Activated CD4-positive, alpha-beta T cell treated with anti-CD3 and anti-CD28 coated beads, Interleukin-2, amount 50 U/mL, for 24 hours (primary cell): Measurements from ENCODE around the gene ALOX5AP.
"Not testable (repeated sequence)": the region's sequence is repeated elsewhere in the genome, so short reads cannot be mapped to it uniquely, and the experiment has no call there.

ENCODE experiments used
- DNase-seq, 2 donors: peaks; one replicate each; pipeline ENCODE4 v3.0.0-alpha.2; 2020; ENCODE audit warnings: low read depth in 1 of 2, low spot score in 1 of 2

ALOX5AP gene

DNA sequence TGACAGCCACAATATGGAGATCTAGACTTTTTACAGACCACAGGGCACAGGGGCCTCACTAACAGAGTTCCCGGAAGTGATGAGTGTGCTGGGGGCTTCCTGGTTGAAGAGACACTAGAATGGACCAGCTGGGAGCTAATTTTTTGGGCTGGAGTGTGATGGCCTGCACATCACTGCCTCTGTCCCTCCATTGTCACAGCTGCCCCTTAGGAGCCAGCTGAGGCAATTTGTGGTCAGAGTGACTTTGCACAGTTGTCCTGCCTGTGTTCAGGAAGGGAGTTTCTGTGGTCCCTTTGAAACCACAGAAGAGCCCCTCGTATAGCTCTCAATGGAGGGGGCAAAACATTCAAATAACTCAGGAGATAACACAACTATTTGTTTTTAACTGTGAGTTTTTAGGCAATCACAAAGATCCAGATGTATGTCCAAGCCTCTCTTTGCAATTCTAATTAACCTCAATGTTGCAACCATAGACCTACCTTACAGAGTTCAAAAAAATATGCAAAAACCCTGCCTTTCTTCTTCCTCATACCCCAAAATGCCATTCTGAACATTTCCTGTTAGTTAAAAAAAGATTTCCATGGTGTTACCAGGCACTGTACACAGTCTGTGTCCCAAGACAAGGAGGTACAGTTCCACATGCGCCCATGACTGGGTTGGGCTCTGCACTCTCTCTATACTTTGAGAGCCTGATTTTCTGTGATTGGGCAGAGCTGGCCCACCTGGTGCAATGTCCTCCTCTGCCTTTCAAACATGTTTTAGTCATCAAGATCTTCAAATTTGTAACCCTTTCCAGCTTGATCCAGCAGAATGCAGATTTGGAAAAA, 2.4 kb downstream of the ALOX5AP start:
- no peak for DNase-seq

DNA sequence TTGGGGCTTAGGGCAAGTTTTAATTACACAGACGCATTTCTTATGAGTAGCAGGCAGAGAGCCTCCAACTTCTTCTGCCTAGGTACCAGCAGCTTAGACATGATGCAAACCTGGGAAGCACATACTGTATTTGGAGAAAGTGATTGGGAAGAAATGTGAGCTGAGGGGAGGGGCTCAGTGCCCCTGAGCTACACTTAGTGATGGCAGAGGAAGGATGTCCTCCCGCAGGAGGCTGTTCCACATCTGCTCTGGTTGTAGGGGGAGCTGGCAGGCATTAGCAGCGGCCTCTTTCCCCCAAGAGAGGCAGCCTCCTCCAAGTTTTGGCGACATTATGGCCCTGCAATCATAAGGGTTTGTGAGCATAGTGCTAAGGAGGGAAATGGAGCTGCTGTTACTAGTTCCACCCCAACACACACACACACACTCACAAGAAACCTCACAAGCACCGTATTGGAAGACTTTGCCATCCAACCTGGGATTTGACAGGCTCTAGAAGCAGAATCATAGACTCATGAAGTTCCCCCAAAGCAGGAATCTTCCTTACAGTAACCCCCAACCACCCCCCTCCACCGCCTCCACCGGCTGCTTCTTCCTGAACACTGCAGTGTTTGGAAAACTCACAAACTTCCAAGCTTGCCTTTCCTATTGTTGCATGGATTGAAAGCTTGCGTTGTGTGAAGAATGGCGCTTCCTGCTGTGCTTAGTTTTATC, 3.3 kb downstream of the ALOX5AP start:
- DNase-seq: no peak

DNA sequence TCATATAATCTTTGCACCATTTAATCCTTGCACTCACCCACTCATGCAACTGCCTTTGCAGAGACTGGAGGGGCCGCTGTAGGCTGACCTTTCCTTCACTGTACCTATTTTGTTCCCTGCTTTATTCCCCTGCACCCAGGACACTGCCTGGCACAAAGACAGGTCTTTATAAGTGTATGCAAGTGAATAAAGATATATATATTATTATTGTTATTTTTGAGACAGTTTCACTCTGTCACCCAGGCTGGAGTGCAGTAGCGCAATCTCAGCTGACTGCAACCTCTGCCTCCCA, 3.8 kb downstream of the ALOX5AP start:
- no peak for DNase-seq

DNA sequence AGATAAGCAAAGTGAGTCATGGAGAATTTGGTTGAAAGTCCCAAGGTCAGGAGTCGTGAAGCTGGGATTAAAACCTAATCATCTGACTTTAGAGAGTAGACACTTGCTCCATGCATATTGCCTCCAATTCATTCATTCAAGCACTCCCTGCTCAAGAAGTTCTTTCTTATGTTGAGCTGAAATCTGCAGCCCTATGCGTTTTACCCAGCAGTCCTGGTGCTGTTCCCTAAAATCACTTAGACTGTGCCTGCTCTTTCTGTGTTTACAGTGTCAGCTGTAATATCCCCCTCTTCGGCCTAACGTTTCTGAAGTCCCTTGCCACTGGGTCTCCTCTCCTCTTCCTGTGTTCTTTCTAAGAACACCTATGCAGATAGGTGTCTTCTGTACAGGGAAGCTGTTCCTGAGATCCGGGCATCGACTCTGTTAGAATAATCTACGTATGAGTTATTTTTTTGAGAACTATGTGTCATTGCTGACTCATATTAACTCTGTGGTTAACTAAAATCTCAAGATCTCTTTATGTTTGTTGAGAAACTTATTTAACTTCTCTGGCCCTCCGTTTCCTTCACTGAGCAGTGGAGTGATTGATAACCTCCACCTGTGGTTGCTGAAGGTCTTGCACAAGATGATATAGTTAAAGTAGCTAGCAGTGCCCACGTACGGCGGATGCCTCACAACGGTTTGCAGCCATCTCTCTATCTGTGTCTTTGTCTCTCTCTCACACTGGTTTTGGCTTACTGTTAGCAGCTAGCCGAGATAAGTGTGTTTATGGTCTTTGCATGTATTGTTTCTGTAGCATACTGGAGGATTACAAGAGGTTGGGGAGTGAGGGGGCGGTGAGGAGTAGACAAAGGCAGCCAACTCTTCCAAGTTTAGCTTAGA, 4.7 kb downstream of the ALOX5AP start:
- DNase-seq: peak; percentile 33 to 63

DNA sequence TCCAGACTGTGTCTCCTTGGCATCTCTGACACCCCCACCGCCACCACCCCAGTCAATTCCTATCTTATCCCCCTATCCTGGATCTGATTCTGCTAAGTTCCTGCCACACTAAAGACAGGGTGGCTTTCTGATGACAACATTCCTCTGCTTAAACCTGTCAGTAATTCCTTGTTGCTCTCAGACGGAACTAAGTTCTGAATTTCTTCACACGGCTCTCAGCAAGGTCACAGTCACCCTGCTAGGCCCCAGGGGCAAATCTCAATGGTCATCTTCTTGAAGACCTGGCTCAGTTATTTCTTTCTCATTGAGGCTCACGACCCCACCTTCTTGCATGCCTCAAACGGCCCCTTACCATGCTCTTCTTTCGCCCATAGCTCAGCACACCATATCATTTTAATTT, 7.6 kb downstream of the ALOX5AP start:
- no peak for DNase-seq

DNA sequence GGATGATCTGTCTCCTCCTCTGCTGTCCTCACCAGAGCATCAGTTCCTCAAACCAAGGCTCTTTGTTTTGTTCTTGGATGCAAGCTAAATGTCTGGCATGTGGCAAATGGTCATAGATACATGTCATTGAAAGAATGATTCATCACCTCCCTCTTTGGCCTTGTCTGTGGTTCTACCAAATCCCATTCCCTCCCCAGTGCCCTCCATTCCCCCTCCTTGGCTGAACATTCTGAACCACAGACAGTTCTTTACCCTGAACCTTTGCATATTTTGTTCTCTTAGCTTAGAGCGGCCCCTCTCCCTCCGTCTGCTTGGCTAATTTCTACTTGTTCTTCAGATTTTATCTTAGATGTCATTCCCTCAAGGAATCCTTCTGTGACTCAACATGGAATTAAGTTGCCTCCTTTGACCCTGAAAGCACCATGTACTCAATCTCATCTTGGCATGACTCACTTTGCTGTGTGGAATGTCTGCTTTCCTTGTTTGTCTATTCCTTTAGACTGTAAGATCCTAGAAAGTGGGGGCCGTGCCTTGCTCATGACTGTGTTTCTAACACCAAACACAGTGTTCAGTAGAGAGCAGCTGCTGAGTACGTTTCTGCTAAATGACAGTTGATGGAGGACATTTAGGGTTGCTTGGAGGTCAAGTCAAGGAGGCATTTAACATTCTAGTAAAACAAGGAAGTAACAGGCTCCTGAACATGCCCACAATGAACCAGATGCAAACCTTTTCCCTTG, 8.1 kb downstream of the ALOX5AP start:
- no peak for DNase-seq

DNA sequence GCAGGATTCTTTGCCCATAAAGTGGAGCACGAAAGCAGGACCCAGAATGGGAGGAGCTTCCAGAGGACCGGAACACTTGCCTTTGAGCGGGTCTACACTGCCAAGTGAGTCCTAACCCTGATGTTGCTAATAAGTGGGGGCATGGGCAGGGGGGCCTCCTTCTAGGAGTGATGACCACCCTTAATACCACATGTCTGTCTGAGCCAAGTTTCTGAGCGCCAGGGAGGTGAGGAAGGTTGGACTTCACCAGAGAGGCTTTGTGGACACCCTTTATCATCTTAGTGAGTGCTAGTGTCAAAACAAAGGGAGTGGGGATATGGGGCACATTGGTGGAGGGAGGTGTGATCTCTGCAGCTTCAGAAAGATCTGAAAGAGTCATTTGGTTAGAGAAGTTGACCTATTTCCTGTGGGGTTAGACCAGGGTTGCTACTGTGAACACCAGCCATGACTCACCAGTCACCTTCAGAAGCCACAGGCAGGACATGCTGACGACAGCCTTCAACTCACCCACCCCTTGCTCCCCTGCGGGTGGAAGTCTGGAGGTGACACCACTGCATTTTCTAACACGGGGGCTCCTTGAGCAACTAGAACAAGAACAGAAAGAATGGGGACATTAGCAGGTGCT, 8.8 kb downstream of the ALOX5AP start:
- peak; percentile 35 to 82 for DNase-seq

DNA sequence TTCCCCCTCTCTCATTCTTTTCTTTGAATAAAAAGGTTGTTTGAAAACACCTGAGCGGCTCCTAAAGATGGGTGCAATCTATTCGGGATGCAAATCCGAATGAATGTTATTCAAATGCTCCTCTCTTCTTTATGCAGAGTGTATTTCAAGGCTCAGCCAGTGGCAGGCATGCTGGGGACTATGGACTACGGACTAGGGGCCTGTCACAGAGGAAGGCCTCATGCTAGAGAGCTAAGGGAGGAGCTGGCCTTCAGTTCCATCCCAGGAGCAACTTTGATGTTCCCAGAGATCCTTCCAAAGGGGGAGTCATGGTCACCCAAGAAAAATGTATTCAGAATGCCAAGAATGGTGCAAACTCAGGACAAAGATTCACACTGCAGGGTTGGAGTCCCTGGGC, 9.3 kb downstream of the ALOX5AP start:
- no peak for DNase-seq

DNA sequence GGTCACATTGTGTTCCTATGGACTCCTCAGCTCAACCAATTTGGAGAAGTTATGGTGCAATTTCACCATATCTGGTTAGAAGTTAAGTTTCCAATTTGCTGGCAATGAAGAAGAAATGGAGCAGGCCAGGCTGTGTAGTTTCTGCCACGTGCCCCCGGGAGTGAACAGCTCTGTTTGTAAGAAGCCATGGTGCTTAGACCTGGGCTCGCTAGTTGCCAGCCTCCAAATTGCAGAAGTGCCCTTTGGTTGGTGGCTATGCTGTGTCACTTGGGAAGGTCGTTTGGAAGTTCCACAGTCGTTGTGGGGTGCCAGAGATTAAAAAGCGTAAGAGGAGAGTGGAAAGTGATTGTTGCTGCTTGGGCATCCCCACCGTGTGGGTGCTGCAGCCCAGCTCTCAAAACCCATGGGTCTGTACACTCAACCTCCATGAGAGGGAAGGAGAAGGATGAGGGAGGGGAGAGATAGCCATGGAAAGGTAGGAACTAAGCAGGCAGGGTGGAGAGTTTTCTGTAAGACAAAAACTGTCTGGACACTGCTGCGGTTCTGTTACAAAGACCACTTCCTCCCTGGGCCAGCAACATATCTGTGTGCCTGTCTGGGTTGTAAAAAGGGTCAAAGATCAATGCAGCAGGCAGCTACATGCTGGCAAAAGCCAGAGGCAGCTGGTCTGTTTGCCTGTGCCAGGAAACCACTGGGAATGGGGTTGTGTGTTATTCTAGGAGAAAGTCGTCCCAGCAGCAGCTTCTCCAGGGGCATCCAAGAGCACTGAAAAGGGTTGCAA, 10.8 kb downstream of the ALOX5AP start:
- DNase-seq: no peak

DNA sequence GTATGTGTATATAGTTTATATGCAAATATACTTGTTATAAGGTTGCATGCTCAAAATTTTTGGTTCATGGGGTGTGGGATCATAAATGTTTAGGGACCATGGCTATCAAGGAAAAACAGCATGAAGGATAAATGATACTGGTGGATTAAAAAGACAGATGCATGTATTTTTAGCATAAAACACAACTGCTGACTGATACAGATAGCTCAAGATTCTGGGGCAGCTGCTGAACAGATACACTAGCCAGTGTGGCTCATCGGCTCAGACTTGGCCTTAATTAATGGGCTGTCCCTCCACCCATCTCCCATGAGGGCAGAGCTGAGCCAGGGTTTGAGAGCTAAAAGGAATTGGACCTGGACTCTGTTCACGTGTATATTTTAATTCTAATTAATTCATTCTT, 11.4 kb downstream of the ALOX5AP start:
- no peak for DNase-seq

DNA sequence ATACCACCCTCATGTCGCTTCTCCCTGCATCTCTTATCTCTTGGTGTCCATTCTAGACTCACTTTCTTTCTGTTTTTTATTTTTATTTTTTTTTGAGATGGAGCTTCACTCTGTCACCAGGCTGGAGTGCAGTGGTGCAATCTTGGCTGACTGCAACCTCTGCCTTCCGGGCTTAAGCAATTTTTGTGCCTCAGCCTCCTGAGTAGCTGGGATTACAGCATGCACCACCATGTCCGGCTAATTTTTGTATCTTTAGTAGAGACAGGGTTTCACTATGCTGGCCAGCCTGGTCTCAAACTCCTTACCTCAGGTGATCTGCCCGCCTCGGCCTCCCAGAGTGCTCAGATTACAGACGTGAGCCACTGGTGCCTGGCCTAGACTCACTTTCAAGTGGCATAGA, 12.5 kb downstream of the ALOX5AP start:
- not testable (repeated sequence) for DNase-seq

DNA sequence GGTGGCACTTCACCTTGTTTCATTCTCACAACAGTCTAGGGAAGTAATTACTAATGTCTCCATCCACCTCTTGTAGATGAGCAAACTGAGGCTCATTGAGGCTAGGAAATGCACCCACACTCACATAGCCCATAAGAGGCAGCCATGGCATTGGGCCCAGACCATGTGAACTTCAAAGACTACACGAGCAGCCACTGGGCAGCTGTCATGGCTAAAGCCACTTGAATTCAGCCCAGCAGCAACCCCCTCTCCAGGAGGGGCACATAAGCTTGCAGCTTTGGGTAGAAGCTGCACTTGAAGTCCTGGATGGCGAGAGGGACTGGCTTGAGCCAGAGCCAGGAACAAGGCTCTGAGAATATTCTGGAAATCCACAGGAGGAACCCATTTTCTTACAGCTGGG, 13.4 kb downstream of the ALOX5AP start:
- DNase-seq: no peak

DNA sequence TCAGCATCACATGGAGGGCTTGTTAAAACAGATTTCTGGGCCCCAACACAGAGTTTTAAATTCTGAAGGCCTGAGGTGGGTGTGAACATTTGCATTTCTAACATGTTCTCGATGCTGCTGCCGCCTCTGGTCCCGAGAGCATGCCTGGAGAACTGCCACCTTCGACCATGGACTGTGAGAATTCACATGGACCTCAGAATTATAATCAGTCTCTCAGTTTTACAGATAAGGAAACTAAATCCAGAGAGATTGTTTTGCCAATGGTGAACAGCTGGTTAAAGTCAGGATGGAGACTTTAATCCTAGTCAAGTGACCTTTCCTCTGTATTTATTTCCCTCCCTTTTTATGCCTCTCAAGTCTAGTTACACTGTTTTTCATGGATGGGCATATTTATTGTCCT, 14.7 kb downstream of the ALOX5AP start:
- DNase-seq: no peak

DNA sequence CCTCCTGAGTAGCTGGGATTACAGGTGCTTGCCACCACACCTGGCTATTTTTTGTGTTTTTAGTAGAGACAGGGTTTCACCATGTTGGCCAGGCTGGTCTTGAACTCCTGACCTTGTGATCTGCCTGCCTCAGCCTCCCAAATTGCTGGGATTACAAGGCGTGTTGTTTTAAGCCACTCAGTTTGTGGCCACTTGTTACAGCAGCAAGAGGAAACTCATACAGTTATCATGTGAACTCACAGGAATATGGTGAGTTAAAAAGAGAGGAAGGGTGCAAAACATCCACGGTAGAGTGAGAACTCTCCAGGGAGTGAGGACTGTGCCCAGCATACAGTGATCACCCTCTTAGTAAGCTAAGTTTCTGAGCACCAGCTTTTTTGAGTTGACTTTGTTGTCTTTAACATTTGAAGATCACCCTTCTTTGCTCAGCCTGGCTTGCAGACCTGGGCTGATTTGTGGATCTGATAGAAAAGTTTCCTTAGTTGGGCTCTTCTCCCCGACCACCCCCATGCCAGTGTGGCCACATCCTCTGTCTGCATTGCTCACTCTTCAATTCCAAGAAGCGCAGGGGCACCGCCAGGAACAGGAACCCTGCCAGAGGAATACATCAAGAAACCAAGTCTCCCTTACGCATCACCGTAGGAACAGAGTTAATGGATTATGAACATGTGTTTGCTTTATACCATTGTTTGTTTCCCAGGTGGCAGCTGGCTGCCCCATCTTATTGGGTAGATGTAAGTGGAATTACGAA, 16.0 kb downstream of the ALOX5AP start:
- no peak for DNase-seq

DNA sequence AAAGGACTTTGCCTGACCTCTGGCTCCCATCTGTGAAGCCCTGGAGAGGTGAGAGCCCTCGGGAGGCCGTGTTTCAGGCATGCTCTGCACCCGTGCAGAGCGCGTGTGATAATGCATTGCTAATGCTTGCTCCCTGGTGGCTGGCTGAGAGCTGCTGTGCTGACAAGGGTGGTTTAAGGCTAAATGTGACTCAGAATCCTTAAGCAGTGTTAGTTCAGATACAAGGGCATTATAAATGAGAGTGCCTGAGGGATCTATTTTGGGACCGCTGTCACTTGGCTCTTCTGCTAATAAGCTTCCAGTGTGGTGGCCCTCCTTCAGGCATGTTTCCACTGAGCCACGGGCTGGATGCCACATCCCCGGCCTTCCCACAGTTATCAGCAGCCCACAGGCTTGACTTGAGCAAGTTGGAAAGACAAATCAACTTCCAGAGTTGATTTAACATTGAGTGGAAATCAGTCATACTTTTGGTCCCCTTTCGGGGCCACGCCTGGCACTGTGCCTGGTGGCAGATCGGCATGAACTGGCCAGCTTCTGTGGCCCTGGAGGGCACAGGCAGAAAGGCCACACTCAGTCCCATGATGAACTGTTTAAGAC, 17.0 kb downstream of the ALOX5AP start:
- DNase-seq: no peak

DNA sequence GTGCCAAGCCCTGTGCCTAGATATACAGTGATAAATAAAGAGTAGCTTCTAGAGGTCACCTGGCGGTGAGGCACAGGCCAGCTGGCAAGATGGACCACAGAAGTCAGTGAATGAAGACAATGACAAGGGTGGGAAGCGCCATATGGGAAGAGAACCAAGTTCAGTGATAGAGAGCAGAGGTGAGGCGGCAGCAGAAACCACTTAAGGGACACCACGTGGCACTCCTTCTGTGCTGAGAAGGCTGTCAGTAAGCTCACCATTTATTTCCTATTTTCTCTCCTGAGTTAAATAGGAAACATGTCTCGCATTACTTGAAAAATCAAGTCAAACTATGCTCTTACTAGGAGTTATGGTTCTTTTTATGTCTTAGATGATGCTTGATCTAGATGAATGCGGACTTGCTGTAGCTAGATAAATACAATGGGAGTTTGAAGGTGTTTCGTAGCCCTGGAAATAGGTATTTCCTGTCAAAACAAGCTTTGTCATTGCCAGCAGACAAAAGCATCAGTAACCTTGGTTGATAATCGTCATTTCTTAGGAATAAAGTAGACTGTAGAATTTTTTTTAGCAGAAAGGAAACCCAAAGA, 17.8 kb downstream of the ALOX5AP start:
- no peak for DNase-seq

DNA sequence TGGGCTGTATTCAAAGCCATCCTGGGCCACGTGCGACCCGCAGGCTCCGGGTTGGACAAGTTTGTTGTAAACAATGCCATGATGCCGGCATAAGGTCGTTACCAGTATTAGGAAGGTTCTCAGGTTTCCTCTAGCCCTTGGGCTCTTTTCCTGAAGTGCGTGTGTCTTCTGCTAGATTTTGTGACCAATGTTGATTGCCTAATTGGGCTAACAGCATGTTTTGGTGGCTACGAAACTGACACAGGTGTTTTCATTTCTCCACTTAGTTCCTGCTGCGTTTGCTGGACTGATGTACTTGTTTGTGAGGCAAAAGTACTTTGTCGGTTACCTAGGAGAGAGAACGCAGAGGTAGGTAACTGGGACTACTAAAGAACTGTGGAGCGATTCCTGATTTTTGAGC, 20.3 kb downstream of the ALOX5AP start:
- no peak for DNase-seq

DNA sequence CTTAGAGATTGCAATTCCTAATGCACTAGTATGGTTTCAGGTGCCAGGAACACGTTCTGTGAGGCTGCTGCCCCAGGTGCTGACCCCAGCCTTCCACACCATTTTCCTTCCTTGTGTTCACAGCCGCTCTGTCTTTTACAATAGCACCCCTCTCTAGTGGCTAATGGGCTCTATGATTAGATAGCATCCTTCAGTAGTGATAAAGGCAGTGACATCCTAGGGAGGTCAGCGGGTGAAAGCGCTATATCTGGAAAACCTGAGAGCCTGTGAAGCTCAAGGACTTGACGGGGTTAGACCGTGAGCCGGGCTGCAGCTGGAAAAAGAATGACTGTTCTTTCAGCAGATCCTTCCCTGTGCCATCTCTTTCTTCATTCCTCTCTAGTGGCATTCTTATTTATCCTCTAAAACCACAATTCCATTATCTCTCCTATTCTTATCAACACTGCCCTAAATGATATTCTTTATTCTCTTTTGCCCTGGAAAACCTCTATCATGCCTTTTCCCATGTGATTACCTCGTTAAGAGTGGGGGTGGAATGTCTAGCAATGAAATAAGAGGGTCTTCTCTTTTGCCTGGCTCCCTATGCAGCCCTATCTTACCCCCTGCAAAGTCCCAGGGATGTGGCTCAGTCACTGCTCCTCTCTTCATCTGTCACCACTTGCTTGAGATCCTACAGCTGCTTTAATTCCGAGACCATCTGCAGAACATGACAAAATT, 21.8 kb downstream of the ALOX5AP start:
- DNase-seq: no peak
